GM13977 (cell line): Measurements from ENCODE around the gene ADGB.

Source experiments
- DNase-seq: peaks from one replicate; pipeline ENCODE4 v3.0.0; 2012; ENCODE audit warnings: low spot score
- CTCF ChIP-seq: IDR thresholded peaks from 2 replicates; pipeline ENCODE4 v1.5.1; 2012; ENCODE audit warnings: mild to moderate bottlenecking, control low read depth; ENCODE audit not compliant: insufficient read depth; ENCODE audit errors: extremely low read depth, missing control alignments
- in situ Hi-C: fragments of 300-500 bp; cut with MboI; formaldehyde crosslinking; loops from one replicate; pipeline ENCODE4 v1.12.0; 2022; ENCODE audit warnings: low sequenced_read_pairs, low pct_unique_long_range_greater_than_20kb, mixed read lengths, inconsistent platforms; ENCODE audit not compliant: unreplicated experiment

ADGB gene

GRCh38 chr6:146753306-146753705 is 154.5 kb downstream of the ADGB start:
- no peak for TF ChIP-seq CTCF
- in situ Hi-C loops: no loop called here
- no peak for DNase-seq

GRCh38 chr6:146767632-146768031 is 168.9 kb downstream of the ADGB start:
- DNase-seq: no peak
- TF ChIP-seq CTCF: no peak
- in situ Hi-C loops: no loop called here

DNA sequence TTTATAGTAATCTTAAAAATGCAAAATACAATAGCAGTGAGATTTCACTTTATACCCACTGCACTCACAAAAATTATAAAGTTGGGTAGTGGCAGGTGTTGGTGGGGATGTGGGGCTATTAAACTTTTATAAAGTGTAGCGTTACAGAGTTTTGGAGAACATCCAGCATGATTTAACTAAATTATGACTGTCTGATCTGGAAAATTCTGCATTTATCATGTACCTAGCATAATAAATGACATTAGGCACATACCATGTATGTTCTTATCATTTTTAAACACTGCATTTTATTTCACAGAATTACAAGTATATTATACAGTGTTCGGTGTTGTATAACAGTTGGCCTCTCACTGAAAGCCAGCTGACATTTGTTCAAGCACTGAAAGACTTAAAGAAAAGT is 169.9 kb downstream of the ADGB start:
- no peak for TF ChIP-seq CTCF
- DNase-seq: no peak
- in situ Hi-C loops: no loop called here

- no peak for TF ChIP-seq CTCF
- DNase-seq: no peak
- in situ Hi-C loops: no loop called here
Observed at GRCh38 chr6:146770275-146770964, 171.6 kb downstream of the ADGB start.

- no peak for DNase-seq
- in situ Hi-C loops: no loop called here
- TF ChIP-seq CTCF: no peak
Observed at GRCh38 chr6:146770965-146771735, 172.4 kb downstream of the ADGB start.

DNA sequence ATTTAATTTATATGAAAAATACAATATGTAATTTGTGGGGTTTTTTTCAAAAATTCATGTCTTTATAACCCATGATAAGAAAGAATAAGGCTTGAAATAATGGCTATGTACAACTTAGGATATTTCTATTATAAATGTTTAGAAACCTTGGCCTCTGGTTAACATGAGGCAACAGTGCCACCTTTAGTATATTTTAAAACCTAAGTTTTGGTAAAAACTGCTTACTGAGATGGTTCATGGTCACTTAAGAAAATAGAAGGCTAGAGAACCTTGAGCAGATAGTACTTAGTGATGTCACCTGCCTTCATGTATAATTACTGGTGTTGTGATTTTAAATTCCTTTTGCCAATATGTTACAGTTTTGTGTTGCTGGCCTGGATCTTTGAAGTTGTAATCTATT is 176.4 kb downstream of the ADGB start:
- in situ Hi-C loops: no loop called here
- no peak for DNase-seq

More for the DNA sequence above, 176.4 kb downstream of the ADGB start:
- TF ChIP-seq CTCF: no peak
